Vagina (tissue), 2 donors: ENCODE data around the gene ENO1.

ENCODE experiments used
- CTCF ChIP-seq, 3 experiments: fragments of 450-650 bp in 2 of 3; fragments of 200-600 bp in 1 of 3; sonication (generic) in 1 of 3; IDR thresholded peaks; one replicate each; pipeline ENCODE4 v1.5.1; 2017 to 2019; ENCODE audit warnings: antibody characterized with exemption in 3 of 3, mild to moderate bottlenecking in 2 of 3, moderate library complexity in 2 of 3
- POLR2A ChIP-seq, 2 donors: fragments of 450-650 bp; IDR thresholded peaks; one replicate each; pipeline ENCODE4 v1.6.1; 2017; ENCODE audit warnings: antibody characterized with exemption in 2 of 2, mild to moderate bottlenecking in 2 of 2, moderate library complexity in 2 of 2
- POLR2AphosphoS5 ChIP-seq, 2 donors: sonication (generic); formaldehyde crosslinking; IDR thresholded peaks; one replicate each; pipeline ENCODE4 v1.9.0; 2017; ENCODE audit warnings: antibody characterized with exemption in 2 of 2, mild to moderate bottlenecking in 2 of 2, low read depth in 1 of 2; ENCODE audit not compliant: insufficient read depth in 1 of 2

- TF ChIP-seq CTCF (IDR thresholded peaks at IDR 0.05): no peak
- TF ChIP-seq POLR2A (IDR thresholded peaks at IDR 0.05): no peak
- no peak for TF ChIP-seq POLR2AphosphoS5 (IDR thresholded peaks at IDR 0.05; ENCODE audit: insufficient read depth in 1 of 2, low read depth in 1 of 2)
Measured at GRCh38 chr1:8914466-8914865, 36.0 kb upstream of the ENO1 start.
